Inflammatory macrophage treated with lipopolysaccharide for 4 hours (primary cell): ENCODE results near the gene CIITA.

Experiments used
- DNase-seq: peaks from one replicate; pipeline ENCODE4 v3.0.0-alpha.2; 2020

The CIITA gene

DNA sequence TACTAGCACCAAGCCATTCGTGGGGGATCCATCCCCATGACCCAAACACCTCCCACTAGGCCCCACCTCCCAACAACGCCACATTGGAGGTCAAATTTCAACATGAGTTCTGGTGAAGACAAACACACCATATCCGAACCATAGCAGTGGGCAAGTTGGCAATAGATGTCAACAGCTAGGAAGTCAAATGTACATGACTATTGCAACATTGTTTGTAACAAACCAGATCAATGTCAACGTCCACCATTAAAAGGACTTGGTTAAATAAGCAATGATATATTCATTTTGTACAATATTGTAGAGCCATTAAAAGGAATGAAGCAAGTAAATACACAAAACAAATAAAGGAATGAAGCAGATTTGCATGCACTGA lies 26.5 kb upstream of the CIITA start:
- no peak for DNase-seq

DNA sequence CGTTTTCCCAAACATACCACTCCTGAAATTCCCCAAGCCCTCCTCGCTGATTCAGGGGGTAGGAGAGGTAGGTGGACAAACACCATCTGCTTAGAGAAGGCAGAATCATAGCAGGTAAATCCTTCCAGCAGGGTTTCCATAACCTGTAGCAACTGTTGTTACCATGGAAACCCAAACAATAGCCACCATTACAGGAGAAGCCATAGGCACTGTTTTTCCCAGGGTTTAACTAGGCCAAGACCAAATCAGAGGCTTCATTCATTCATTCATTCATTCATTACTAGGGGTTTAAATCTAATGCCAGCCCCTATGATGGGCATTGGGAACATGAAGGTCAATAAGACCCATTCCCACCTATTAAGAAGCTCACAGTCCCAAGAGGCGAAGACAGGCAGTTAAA lies 25.5 kb upstream of the CIITA start:
- DNase-seq = no peak

DNA sequence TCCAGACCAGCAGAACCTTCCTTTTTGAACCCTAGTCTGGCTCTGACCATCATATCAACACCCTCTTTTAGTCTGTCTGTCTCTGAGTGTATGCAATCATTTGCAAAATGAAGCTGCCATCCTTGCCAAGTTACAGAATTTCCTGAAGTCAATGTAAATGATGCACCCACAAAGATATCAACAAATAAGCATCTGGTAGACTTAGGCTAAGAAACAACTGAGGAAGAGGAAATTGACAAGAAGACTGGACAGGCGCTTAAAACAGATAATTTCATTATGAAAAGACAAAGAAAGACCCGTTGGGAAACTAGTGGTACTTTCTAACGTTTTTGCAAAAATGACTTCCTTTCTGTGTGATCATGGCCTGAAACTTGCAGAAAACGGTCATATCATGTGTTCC lies 24.7 kb upstream of the CIITA start:
- DNase-seq = peak; percentile 52

DNA sequence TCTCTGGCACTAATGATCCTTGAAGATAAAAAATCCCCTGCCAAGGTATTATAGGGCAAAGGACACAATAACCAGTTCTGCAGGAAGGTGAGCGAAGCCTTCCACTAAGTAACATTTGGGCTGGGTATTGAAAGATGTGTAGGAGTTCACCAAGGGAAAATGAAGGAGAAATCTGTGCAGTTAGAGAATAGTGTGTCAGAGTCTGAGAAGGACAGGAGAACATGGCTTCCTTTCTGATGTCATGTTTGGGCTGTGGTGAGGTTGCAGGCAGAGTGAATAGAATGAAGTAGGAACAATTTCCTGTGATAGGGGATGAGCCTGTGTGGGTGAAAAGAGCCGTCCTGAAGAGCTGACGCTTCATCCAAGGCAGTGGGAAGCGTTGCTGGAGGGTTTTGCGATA lies 24.1 kb upstream of the CIITA start:
- DNase-seq = peak; percentile 43

DNA sequence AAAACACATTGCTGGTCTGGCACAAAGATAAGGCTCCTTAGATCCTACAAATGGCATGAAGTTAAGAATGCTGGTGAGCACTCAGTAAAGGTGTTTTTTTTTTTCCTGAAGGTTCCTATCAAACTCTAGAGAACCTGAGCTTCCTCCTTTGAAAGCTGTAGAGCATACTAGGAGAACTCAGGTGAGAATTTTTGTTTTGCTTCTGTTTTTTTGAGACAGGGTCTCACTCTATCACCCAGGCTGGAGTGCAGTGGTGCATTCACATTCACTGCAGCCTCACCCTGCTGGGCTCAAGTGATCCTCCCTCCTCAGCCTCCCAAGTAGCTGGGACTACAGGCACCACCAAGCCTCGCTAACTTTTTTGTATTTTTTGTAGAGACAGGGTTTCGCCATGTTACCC lies 21.0 kb upstream of the CIITA start:
- no peak for DNase-seq

DNA sequence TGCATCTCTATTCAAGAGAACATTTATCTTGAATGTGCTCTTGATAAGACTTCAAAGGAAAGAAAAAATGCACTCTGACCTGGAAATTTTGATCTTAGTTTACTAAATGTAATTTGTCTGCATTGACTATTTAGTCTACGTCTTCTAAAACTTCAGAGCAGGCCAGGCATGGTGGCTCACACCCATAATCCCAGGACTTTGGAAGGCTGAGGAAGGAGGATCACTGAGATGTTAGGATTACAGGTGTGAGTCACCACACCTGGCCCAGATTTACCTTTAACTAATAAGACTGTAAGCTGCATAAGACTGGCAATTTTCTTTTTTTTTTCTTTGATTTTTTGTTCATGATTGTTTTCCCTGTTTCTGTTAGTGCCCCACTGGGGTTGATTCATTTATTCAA lies 18.8 kb upstream of the CIITA start:
- no peak for DNase-seq

DNA sequence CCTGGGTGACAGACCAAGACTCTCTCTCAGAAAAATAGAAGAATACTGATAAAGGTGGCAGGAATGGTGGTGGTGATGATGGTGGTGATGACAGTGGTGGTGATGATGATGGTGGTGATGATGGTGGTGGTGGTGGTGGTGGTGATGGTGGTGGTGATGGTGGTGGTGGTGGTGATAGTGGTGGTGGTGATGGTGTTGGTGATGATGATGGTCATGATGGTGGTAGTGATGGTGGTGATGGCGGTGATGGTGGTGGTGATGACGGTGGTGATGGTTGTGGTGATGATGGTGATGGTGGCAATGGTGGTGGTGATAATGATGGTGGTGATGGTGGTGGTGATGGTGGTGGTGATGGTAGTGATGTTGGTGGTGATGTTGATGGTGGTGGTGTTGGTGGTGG lies 18.0 kb upstream of the CIITA start:
- DNase-seq = no peak

DNA sequence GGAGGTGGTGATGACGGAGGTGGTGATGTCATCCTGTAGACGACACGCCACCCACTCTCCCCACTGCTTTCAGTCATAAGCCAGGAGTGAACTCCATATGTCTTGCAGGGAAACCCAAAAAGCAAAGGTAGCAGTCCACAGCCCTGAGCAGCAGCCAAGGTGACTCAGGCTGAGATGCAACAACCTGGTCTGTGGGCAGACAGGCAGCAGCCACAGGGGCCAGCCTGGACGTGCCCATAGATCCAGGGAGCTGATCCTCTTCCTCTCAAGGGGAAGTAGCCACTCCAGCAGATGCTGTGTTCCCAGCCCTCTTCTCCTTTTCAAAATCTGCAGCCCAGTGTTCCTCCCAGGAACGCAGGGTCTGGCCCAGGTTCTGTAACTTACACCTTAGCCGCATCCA lies 17.3 kb upstream of the CIITA start:
- DNase-seq = peak; percentile 44

DNA sequence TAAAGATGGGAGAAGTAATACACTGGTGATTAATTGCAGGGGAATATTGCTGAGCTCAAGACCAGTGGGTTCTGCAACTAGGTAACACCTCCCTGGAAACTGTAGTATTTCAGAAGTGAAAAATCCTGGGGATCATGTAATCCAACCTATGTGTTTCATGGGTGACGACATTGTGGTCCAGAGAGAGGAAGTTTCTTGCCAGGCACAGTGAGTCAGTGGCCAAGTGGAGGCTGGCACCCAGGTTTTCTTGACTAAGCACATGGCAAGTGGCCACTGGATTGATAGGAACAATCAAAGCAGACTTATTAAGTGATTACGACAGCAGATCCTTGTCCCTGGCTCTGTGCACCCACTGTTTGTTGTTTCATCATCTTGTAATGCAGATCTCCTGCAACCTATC lies 14.6 kb upstream of the CIITA start:
- peak; percentile 97 for DNase-seq

DNA sequence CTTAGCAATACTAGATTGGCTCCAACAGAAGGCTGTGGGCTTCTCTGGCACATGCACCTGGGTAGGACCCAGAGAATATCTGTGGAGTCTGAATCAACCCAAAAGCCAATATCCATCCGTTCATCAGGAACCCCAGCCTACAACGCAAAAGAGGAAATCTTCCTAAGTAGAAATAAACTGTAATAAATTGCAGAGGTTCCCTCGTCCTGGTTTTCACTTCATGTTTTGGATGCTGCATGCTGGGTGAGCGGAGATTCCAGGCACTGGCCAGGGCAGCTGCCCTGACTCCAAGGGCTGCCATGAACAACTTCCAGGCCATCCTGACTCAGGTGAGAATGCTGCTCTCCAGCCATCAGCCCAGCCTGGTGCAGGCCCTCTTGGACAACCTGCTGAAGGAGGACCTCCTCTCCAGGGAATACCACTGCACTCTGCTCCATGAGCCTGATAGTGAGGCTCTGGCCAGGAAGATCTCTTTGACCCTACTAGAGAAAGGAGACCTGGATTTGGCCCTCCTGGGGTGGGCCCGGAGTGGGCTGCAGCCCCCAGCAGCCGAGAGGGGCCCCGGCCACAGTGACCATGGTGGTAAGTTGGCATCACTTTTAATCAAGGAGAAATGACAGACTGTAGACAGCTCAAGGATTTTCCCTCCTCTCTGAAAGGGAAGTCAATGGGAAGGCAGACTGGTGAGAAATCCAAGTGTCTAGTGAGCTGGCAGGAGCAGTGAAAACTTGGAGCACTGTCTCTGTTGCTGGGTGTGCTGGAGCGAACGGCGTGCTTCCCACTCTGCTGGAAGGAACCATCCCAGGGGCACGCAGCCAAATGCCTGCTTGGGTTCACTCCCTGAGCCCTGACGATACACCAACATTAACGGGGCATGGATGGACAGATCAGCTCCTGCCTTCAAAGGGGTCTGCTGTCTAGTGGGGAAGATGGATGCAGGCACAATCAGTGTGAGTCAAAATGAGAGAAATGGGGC lies 10.7 kb upstream of the CIITA start:
- peak; percentile 39 for DNase-seq

DNA sequence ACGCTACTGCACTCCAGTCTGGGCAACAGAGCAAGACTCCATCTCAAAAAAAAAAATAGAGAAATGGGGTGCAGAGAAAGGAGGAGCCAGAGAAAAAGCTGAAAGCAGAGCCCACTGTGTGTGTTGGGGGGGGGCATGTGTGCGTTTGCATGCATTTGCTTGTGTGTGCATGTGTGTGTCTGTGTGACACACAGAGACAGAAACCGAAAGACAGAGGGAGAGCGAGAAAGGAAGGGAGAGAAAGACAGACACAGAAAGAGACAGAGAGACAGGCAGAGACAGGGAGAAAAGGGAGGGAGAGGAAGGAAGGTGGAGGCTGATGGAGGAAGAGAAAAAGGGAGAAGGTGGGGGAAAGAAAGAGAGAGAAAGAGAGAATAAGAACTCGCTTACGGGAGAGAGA lies 9.8 kb upstream of the CIITA start:
- DNase-seq = no peak

DNA sequence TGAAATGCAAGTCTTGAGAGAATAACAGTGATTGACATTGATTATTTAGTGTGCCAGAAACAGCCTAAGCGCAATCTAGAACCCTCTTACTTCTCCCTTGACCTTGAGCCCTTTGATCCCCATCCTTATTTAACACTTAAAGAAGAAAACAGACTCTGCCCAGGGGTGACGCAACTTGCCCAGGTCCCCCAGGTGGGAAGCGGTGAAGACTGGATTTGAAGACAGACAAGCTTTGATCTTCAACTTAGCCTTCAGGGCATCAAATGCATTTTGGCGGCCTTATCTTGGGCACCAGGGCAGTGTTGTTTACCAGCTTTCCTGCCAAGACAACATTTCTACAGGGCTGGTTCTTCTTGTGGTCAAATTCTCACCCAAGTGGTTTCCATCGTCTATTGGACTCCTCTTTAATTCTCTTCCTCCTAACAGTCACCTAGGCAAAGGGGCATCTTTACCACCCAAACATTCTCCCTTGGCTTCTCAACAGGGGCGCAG lies 8.9 kb upstream of the CIITA start:
- DNase-seq = no peak

DNA sequence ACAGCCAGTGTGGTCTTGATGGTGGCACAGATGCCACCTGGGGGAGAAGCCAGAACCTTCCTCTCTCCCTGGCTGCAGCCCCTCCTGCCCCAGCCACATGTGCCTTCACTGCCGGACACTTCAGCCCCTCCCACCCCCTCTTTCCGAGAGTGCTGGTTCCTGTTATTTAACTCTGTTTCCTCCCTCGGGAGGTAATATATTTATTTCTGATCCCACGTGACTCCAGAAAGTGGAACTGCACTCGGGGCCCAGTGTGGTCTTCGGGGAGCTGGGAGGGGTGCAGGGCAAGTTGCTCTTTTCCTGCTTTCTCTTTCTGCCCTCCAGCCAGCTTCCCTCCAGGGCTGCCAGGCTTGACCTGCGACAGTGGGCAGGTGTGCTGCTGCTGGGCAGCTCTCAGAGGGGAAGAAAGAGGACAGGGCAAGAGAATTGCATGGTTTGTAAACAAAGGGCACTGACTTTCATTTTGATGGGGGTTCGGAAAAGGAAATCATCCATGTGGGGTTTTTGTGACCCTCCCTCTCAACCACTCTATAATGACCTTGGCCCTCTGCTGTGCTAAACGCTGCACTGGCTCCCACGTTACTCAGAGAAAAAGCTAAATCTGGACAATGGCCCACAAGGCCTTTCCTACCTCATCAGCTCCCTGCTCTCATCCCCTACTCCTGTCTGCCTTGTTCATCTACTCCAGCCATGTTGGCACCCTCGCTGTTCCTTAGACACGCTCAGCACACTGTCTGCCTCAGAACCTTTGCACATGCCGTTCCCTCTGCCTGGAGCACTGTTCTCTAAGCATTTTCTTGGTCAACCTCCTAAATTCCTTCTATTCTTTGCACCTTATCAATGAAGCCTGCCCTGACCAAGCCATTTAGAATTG lies 8.2 kb upstream of the CIITA start:
- DNase-seq = peak; percentile 64

DNA sequence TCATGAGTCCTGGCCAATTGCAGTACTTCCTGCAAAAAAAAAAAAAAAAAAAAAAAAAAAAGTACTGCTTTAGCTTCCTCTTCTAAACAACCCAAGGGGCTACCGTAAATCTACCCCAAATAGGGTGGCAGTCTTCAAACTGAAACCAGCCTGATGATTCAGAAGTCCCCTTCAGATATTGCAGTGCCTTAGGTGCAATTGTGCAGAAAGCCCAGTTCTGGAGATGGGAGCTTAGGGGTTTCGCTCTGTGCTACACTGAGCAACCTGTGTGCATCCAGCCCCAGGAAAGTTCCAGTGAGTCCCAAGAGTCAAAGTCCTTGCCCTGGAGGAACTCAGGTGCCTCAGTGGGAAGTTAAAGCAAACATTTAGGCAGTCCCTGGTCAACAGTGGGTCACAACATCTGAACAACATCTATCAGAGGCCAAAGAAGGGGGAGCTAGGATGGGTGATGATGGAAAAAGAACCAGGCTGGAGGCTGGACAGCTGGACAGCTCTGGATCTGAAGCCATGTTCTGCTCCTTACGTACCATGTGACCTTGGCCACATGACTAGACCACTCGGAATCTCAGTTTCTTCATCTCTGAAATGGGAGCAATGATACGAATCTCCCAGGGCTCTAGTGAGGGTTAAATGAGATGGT lies 6.7 kb upstream of the CIITA start:
- peak; percentile 34 for DNase-seq

DNA sequence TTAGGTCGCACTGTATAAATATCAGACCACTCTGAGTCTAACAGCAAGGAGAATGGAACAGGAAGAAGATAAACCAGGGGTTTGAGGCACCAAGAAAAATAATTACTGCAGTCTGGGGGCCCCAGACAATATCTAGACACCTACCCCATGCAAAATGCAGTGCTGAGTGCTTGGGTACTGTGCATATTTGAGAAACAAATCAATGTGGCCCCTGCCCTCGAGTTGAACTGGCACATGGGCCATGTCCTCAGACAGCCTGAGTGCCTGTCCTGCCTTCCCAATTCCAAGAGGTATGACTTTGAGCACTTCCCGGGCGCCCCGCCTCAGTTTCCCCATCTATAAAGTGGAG lies 6.2 kb upstream of the CIITA start:
- no peak for DNase-seq

DNA sequence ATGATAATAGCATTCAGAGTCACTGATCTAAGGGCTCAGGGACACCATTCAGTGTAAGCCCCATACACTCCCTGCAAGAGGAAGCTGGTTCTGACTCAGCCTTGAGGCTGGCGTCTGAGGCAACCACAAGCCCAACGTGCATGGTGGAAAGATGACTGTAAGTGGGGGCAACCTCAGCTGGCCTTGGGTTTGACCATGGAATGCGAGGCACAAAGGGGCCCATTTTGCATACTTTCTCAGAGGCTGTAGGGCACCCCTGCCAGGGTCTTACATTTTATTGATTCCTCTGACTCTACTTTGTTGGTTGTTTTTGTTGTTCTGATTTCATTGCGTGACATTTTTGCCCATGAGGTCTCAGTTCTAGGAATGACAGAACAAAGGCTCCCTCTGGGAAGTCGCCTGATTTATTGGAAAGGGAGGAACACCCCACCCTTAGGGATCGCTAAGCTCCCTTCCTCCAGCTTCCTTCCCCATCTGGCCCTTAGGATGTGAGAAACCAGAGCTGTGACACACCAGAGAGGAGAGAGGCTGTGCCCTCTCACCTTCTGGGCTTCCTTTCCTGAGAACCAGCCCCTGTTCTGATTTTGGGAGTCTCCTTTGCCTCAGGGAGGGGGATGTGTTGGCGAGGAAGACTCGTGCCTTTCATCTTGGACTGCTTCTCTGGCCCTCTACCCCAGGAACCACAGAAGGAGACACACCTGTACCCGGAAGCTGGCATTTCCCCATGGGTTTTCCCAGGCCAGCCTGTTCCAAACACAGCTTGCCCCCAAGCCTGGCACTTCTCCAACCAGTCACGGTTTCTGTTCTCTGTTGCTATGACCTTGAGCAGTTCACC lies 5.6 kb upstream of the CIITA start:
- DNase-seq = peak; percentile 91

DNA sequence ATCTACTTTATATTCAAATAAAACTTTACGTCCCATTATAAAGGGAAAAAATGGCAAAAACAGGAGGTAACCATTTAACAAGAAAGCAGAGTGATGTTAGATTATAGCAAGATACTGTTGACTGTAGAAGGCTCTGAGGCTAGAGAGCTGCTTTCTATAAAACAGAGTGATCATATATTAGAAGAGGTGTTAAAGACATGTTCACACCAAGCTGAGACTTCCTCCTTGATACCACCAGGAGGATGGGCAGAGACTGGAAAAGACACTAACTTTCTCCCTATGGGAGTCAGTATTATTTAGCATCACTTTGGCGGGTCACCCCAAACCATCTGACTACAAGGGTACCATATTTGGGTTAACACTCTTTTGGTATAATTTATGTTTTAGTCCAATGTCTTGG lies 687 bp upstream of the CIITA start:
- DNase-seq = no peak

DNA sequence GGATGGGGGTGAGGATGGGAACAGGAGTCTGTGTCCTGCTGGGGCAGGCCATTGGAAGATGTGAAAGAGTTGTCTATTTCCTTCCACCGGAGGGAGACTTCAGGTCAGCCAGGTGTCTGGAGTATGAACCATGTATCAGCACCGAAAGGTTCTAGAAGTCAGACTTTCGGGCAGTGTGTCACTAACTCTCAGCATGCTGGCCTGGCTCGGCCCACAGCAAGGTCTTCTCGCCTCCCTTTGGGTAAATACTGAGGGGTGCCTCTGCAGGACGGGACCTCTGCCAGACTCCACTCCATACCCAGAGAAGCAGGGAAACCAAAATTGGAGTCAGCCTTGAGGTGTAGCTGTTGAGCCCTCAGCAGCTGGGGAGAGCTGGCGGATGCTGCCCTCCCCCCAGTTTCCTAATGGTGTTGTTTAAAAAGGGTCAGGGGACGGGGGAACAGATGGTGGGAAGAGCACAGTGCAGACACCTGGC lies 507 bp downstream of the CIITA start:
- no peak for DNase-seq

DNA sequence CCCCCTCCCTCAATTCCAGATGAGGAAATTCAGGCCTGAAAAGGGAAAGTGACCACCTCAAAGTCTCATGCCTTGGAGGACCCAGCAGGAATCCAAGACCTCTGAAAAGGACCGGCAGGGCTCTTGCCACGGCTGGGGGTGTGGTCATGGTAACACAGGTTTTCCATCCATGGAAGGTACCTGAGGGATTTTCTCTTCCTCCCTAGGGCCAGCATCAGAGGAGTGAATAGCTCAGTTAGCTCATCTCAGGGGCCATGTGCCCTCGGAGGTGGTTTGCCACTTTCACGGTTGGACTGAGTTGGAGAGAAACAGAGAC lies 1.3 kb downstream of the CIITA start:
- DNase-seq = no peak

DNA sequence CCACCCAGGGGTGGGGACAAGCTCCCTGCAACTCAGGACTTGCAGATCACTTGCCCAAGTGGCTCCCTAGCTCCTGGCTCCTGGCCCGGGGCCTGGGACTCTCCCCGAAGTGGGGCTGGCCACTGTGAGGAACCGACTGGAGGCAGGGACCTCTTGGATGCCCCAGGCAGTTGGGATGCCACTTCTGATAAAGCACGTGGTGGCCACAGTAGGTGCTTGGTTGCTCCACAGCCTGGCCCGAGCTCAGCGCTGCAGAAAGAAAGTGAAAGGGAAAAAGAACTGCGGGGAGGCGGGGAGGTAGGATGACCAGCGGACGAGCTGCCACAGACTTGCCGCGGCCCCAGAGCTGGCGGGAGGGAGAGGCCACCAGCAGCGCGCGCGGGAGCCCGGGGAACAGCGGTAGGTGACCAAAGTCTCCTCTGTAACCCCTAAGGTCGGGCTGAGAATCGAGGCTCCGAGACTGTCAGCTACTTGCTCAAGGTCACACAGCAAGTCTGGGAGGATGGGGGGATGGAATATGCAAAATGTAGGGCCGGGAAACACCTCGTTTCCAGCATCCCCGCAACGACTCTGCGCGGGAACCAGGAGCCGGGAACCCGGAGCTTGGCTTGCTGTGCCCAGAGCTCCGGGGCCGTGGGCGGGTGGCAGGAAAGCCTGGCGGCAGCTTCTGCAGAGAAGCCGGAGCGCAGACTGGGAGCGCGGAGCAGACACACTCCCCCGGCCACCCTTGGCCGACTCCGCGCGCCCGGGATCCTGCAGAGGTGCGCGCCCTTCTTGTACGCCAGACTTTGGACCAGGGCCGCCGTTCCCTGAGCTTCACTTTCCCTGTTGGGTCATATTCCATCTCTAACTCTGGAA lies 1.9 kb downstream of the CIITA start:
- peak; percentile 89 for DNase-seq
